Left renal cortex interstitium (tissue), 4 donors: ENCODE measurements around the gene TFF3. TPM values are rescaled to one million over a fixed set of nuclear protein-coding genes. Genes with fewer than 3 reads are reported as not detected.

ENCODE experiments used
- DNase-seq, 4 donors: peaks; one replicate each; pipeline ENCODE4 v3.0.0-alpha.2; 2013; ENCODE audit warnings: low read depth in 4 of 4, low spot score in 2 of 4, missing footprints in 1 of 4
- polyA plus RNA-seq, 4 donors: library from polyadenylated mRNA; unstranded; fragments of 120-200 nt; gene quantifications; one replicate each; pipeline ENCODE4 v1.2.1, GENCODE V29; 2013; ENCODE audit not compliant: insufficient read length in 4 of 4

The TFF3 gene
- polyA plus RNA-seq, 4 donors, result 2.4 to 5.0 (median 4.2) TPM

- no peak for DNase-seq
Observed at GRCh38 chr21:42272984-42273600, 42.1 kb downstream of the TFF3 start.

GRCh38 chr21:42272109-42272962, 42.9 kb downstream of the TFF3 start:
- DNase-seq, result no peak

GRCh38 chr21:42271065-42271464, 44.1 kb downstream of the TFF3 start:
- no peak for DNase-seq

- no peak for DNase-seq
Observed at GRCh38 chr21:42269386-42269785, 45.8 kb downstream of the TFF3 start.

- DNase-seq, result no peak
Observed at GRCh38 chr21:42266971-42267556, 48.1 kb downstream of the TFF3 start.

- DNase-seq, result no peak
Observed at GRCh38 chr21:42265231-42265812, 49.9 kb downstream of the TFF3 start.

- DNase-seq, result no peak
Observed at GRCh38 chr21:42264245-42265195, 50.7 kb downstream of the TFF3 start.

GRCh38 chr21:42263591-42264131, 51.5 kb downstream of the TFF3 start:
- no peak for DNase-seq

GRCh38 chr21:42262831-42263231, 52.4 kb downstream of the TFF3 start:
- DNase-seq, result no peak

GRCh38 chr21:42261829-42262200, 53.4 kb downstream of the TFF3 start:
- no peak for DNase-seq

Other genes starting within 250 kb of the TFF3 start
- under 1 TPM in 3 of 4 donors, not detected in 1; 0.05 to 0.27 (median 0.09) TPM for gene UMODL1, start 244.1 kb downstream of the TFF3 start, polyA plus RNA-seq
- 10 to 100 TPM in 1 of 4 donors, 1 to 10 TPM in 3; 9.0 to 10.2 (median 9.4) TPM for gene ABCG1, start 96.3 kb downstream of the TFF3 start, polyA plus RNA-seq
- gene TFF2, start 35.6 kb upstream of the TFF3 start, polyA plus RNA-seq, result under 1 TPM in 1 of 4 donors, not detected in 3; 0.19 TPM
- gene TFF1, start 51.1 kb upstream of the TFF3 start, polyA plus RNA-seq, result under 1 TPM in 1 of 4 donors, not detected in 3; 0.57 TPM
- gene TMPRSS3, start 80.6 kb upstream of the TFF3 start, polyA plus RNA-seq, result 1 to 10 TPM; 1.6 to 3.1 (median 2.2) TPM
- under 1 TPM in 2 of 4 donors, not detected in 2; 0.06 TPM for gene UBASH3A, start 88.5 kb upstream of the TFF3 start, polyA plus RNA-seq
- 10 to 100 TPM; 10.5 to 15.5 (median 12.8) TPM for gene RSPH1, start 180.8 kb upstream of the TFF3 start, polyA plus RNA-seq
- gene SLC37A1, start 198.4 kb upstream of the TFF3 start, polyA plus RNA-seq, result 10 to 100 TPM in 2 of 4 donors, 1 to 10 TPM in 2; 7.1 to 10.5 (median 9.5) TPM